HG02798 (cell line): Measurements from ENCODE around the gene TDRD7.
"Not testable (repeated sequence)": the region's sequence is repeated elsewhere in the genome, so short reads cannot be mapped to it uniquely, and the experiment has no call there.

Source experiments
- ATAC-seq: cut with Tn5 transposase; IDR thresholded peaks from one replicate; pipeline ENCODE4 v1.9.1; 2021; ENCODE audit warnings: mild to moderate bottlenecking; ENCODE audit not compliant: unreplicated experiment, poor library complexity

TDRD7 gene

DNA sequence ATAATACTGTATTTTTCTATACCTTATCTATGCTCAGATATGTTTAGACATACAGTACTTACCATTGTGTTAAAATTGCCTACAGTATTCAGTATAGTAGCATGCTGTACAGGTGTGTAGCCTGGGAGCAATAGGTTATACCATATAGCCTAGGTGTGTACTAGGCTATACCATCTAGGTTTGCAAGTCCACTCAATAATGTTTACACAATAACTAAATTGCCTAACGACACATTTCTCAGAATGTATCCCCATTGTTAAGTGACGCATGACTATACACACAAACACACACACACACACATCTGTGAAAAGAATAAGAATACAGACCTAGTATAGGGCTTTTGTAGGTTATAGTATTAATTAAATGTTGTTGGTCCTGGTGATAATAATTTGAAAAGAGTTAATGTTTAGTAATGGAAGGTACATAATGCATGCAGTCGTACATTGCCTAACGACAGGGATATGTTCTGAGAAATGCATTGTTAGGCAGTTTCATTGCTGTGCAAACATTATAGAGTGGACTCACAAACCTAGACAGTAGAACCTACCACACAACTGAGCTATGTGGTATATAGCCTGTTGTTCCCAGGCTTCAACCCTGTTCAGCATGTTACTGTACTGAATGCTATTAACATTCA is 13.6 kb downstream of the TDRD7 start:
- ATAC-seq: no peak

DNA sequence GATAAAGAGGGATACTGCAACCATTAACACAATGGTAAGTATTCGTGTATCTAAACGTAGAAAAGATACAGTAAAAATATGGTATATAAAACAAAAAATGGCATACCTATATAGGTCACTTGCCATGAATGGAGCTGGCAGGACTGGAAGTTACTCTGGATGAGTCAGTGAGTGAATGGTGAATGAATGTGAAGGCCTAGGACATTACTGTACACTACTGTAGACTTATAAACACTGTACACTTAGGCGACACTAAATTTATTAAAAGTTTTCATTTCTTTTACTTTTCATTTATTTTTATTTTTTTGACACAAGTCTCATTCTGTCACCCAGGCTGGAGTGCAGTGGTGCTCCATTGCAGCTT is 14.1 kb downstream of the TDRD7 start:
- ATAC-seq: no peak

DNA sequence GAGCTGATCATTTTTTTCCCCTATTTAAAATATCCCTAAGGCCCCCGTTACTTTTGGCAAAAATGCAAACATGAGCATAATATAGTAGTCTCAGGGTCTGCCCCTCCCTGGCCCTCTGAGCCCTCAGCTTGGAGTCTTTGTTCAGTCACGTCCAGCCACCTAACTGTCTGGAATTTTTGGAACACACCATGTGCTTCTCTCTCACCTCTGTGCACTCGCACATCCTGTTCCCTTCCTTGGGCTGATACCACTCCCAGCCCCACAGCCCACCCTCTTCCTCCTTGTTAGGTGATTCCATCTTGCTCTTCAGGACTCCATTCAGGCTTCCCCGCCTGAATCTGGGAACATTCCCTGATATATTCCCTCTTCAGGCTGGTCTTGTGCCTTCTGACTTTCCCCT is 16.0 kb downstream of the TDRD7 start:
- no peak for ATAC-seq

DNA sequence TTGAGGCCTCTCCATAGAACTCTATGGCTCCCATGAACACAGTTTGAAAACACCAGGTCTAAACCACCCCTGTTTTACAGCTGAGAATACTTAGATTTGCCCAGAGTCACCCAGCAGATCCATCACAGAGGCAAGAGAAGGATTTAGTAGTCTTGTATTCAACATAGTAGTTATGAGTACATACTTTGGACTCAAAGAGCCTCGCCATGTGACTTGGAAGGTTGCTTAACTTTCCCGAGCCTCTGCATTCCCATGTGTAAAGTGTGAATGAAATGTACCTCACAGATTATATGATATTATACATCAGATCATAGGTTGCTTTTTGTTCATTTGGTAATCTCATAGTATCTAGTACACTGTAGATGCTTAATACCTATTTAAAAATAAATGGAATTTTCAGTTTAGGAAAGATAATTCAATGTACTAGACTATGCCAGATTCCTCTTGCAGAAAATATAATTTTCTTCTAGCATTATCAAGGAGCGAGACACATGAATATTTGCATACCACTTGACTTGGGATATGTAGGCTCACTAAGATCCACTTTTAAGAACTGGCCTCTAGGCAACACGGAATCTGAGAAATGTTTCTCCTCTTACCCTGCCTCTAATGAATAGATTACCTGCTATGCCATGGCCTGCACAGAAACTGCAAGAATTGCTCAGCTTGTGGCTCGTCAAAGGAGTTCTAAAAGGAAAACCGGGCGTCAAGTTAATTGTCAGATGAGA is 18.6 kb downstream of the TDRD7 start:
- ATAC-seq: no peak

DNA sequence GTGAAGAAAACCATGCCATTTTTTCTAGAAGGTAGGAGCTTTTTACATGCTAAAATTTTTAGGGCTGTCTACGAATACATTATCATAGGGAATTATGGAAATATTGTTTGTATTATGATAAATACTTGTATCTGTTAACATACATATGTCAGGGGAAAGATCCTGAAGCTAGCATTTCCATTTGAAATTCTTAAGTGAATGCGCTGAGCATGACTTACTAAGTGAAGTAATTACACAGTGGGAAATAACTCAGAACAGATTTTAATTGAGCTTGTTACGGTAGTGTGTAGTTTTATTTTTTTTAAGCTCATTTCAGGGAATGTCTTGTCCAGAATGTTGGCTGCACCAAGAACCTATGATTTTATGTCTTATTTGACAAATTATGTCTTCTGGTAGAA is 19.1 kb downstream of the TDRD7 start:
- ATAC-seq: no peak

DNA sequence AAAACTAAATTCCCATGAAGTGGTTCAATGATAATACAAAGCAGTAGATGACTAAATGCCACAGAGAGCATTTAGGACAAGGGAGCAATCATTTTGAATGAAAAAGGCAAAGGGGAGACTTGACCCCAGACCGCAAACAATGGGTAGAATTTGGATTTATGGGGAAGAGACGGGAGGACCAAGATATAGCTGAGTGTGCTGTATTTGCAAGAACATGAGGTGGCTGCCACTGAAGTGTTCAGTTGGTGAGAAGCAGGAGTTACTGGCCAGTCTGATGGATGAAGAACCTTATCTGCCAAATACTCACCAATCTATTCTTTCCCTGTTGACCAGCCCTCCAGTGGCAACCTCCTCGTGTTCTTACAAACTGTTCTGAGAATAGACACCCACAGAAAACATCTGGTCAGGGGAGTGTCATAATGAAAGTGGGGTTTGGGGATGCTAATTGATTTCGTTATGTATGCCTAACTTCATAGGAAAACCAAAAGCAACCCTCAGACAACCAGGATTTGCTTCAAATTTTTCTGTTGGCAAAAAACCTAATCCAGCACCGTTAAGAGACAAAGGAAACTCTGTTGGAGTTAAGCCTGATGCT is 19.8 kb downstream of the TDRD7 start:
- ATAC-seq: no peak

DNA sequence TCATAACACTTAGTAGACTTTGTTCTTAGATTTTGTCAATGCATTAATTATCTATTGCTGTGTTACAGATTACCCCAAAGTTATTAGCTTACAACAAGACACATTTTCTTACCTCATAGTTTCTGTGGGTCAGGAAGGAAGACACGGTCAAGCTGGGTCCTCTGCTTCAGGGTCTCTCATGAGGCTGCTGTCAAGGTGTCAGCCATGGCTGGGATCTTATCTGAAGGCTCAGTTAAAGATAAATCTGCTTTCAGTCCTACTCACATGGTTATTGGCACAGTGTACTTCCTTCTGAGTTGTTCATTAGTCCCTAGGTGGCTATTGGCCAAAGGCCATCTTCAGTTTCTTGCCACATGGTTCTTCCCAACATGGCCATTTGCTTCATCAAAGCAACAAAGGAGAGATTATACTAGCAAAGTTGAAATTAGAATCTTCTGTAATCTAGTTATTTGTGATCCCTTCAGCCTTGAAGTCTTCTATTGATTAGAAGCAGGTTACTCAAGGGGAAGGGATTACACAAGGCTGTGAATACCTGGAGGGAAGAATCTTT is 25.2 kb downstream of the TDRD7 start:
- no peak for ATAC-seq

DNA sequence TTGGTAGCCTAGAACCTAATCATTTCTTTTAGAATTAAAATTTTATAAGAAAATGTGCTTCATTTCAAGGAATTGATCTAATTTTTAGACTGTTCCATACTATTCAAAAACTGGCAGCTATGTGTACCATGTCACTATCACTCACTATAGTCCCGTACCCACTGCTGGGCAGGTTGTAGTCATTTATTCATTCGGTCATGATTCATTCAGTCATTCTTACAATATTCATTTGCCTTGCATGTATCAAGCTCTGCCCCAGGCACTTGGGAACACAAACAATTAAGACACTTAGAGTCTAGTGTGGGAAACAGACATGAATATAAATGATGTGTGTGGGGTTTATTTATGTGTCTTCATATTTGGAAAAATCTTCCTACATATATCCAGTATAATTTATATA is 26.4 kb downstream of the TDRD7 start:
- no peak for ATAC-seq

DNA sequence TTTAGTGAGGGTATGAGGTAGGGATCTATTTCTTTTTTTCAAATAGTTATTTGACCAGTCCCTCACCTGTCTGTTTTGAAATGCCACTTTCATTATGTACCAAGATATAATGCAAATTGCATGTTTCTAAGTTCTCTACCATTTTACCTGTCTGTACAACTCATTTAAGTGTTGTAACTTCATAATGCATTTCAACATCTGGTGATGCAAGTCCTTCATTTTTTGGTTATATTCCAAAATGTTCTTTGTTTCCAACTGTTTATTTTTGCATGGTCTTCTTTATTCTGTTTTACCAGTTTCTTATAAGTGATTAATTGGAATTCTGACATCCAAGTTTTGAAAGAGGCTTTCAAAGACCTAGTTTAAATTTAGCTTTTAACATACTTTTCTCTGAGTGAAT is 26.8 kb downstream of the TDRD7 start:
- no peak for ATAC-seq

DNA sequence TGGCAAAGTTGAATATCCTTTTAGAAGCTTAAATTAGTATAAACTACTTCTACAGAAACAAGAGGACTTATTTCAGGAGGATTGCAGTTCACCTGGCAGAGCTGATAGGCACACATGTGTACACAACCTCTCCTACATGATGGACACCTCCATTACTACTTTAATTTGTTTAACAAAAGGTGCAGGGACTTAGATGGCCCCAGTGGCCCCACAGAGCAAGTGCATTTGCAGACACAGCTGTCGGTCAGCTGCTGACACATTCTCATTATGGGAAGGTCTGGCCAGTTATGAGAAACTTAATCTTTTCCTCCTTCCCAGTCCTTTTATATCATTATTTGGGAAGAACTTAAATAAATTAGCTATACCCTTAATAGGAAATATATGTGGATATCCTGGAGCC is 28.3 kb downstream of the TDRD7 start:
- ATAC-seq: no peak

DNA sequence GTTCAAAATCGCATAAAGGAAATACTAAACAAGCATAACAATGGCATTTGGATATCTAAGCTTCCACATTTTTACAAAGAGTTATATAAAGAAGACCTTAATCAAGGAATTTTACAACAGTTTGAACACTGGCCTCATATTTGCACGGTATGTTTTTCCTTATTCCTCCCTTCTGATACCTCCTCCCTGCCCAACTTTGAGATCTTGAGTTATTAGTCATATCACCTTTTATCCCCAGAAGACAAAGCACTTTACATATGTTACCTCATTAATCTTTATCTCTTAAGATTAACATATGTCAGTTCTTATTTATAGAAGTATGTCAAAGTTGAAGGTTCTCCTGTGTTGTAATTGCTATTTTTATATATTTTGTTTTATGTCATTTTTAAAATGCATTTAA is 29.8 kb downstream of the TDRD7 start:
- ATAC-seq: no peak

DNA sequence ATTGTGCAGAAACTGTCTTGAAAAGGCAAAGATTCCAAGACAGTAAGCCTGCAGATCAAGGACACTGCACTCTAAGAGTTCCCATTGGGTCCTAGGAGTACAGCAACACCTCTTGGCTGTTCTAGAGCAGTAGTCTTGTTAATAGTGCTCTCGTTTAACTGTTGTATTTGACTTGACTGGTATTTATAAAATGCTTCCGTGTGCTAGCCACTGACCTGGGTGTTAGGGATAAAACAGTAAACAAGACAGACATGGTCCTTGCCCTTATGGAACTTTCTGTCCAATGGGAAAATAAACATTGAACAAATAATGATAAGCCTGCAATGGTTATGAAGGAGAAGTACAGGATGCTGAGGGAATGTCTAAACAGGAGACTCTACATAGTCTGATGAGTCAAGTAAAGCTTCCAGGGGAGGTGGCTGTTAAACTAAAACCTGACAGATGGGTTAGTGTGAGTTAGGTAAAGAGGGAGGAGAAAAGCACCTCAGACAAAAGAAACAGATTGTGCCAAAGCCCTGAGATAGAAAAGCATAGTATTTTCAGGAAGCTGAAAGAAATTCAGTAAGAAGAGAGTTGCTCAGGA is 33.3 kb downstream of the TDRD7 start:
- no peak for ATAC-seq

DNA sequence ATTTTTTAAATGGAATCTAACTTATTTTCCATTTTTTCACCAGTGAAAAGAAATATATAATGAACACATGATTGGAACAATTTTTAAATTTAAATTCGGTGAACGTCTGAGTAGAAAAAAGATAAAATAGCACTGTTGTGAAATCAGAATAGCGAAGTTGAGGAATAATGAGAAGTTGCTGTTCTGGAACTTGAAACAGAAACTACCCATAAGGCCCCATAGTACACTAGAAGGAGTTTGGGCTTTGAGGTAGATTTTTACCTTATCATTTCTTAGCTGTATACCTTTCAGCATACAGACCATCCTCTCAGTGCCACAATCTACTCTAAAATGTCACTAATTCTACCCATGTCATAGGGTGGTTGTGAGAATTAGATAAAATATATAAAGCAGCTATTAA is 35.1 kb downstream of the TDRD7 start:
- ATAC-seq: no peak

DNA sequence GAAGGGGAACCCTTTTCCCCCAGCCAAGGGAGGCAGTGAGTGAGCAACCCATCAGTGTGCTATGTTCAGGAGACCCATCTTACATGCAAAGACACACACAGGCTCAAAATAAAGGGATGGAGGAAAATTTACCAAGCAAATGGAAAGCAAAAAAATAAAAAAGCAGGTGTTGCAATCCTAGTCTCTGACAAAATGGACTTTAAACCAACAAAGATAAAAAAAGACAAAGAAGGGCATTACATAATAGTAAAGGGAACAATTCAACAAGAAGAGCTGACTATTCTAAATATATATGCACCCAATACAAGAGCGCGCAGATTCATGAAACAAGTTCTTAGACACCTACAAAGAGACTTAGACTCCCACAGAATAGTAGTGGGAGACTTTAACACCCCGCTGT is 41.7 kb downstream of the TDRD7 start:
- not testable (repeated sequence) for ATAC-seq

DNA sequence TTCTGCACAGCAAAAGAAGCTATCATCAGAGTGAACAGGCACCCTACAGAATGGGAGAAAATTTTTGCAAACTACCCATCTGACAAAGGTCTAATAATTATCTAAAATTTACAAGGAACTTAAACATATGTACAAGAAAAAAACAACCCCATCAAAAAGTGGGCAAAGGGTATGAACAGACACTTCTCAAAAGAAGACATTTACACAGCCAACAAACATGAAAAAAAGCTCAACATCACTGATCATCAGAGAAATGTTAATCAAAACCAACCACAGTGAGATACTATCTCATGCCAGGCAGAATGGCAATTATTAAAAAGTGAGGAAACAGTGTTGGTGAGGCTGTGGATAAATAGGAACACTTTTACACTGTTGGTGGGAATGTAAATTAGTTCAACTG is 44.9 kb downstream of the TDRD7 start:
- ATAC-seq: not testable (repeated sequence)

DNA sequence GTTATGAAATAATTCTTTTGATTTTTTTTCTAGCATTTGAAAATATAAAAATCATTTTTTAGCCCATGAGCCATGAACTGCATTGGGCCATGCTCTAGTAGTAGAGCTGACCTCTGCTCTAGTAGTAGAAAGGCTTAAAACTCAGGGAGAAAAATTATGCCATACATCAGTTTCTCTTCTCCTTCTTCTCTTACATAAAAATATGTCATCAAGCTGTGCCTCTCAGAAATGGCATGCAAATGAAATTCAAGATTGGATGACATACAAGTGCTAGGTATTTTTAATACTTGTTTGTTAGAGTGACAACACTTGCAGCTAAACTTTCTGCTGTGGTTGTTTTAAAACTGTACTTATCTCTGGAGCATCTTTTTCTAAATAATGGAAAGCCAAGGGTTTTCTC is 47.4 kb downstream of the TDRD7 start:
- no peak for ATAC-seq

DNA sequence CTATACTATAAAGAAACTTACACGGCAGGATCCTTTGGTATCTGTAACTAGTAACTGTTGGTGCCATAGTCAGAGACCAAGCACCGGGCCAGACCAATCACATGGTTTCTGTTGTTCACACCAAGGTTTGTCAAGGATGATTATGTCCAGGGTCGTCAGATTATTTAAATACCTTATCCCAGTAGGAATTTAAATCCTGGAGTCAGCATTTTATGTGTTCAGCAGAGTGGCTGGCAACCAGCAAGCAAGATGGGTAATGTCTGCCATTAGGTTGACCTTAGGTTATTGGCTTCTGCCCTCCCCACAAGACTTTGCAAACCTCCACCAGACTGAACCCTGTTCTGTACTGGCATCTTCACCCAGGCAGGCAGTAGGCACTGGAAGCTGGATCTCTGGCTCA is 50.3 kb downstream of the TDRD7 start:
- no peak for ATAC-seq

DNA sequence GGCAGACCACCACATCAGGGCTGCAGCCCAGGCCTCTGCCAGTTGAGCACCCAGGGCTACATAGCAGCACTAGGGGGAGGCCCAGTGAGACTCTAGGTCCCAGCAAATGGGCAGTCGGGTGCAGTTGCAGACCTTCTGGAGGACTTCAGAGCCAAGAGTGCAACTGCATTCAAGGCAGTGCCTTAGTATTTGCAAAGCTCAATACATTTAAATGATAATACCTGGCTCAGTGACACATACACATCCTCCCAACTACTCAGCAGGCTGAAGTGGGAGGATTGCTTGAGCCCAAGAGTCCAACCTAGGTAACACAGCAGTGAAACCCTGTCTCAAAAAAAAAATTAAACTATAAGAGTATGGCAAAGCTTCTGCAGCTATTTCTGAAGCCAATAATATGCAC is 51.0 kb downstream of the TDRD7 start:
- no peak for ATAC-seq

DNA sequence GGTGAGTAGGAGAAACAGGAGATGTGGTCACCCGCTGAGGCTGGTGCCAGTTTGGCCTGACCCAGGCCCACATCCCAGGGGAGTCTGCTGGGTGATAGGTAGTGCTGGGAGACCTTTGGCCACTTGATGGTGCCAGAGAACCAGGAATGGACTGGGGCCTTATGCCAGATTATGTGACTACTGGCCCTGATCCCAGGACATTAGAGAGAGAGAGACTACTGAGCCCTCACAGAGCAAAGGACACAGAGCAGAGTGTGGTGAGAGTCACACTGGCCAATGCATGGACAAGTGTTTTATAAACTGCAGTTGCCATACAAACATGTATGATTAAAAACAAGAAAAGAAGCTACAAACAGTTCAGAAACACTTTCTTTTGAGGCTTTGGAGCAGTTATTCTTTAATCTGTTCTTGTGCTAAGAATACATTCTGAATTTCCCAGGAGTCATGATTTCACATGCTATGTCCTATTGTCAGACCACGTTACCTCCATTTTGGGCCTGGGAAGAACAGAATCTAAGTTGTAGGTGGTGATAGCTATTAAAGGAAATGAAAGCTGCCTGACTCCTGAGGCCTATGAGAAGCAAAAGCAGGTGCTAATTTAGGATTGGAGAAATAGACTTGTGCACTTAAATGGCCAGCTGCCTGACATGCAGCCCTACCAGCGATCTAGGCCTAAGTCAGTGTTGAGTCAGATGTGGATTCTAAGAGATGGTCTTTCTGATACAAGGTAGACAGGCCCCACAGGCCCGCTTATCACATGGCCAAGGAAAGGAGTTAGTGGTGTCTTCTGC is 57.0 kb downstream of the TDRD7 start:
- ATAC-seq: peak; percentile 78

DNA sequence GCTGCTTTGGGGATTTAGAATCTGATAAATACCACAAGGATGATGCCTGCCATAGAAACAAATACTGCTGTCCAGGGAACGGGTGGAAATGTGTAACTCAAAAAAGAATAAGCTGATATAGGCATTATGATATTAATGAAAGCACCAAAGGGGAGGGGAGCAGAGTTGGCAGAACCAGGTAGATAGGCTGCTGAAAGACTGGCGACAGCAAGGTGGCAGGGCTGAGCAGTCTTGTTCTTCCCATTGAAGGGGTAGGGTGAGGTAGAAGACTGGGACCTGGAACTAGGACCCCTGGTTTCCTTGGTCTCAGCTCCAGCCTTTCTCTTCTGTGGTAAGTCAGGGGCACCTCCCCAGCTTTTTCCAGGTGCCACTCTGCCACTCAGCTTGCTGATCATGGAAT is 58.2 kb downstream of the TDRD7 start:
- no peak for ATAC-seq

DNA sequence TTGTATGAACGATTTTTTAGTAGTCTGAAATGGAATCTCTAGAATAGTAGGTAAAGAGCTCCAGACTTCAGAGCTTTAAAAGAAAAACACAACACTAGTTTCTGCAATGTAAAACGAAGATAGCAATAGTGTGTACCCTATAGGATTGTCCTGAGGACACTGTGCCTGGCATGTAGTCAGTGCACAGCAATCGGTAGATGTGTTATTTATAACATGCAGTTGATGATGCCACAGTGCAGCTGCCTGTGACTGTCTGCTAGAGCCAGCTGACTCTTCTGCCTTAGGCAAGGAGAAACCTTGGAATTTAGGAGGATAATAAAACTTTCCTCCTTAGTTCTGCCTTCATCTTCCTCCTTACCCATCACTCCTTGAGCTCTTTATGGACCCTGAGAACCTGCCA is 61.8 kb downstream of the TDRD7 start:
- ATAC-seq: no peak
